GM12878 (cell line): ENCODE measurements around the gene ZBED4. TPM values are rescaled to one million over a fixed set of nuclear protein-coding genes. Genes with fewer than 3 reads are reported as not detected.

ENCODE experiments used
- ATAC-seq: fragments of 200-7000 bp; cut with Tn5 transposase; 3 replicates; pipeline ENCODE4 v1.9.1; 2020; ENCODE audit warnings: mild to moderate bottlenecking, moderate library complexity
- BruUV-seq: library from RNA; stranded (reverse); fragments of 400-500 nt; replicated peaks from 2 replicates; lab custom pipeline; 2021; lab: Mats Ljungman, UMichigan
- CTCF ChIA-PET: fragments of 300-600 bp; sonication (Branson Sonifier 250); formaldehyde crosslinking; extraction: SDS; loops from one replicate; lab custom pipeline; 2021; ENCODE audit warnings: inconsistent platforms; lab: Yijun Ruan, JAX
- POLR2A ChIA-PET: fragments of 350-600 bp; formaldehyde crosslinking; extraction: SDS; loops from one replicate; lab custom pipeline; 2021; ENCODE audit warnings: inconsistent platforms; lab: Charles Lee
- RAD21 ChIA-PET: fragments of 300-600 bp; sonication (Branson Sonifier 250); formaldehyde crosslinking; loops from one replicate; lab custom pipeline; 2023; ENCODE audit warnings: antibody characterized with exemption; ENCODE audit not compliant: unreplicated experiment; lab: Charles Lee
- SMC1A ChIA-PET: fragments of 300-600 bp; sonication (Branson Sonifier 250); formaldehyde crosslinking; loops from one replicate; lab custom pipeline; 2023; ENCODE audit not compliant: unreplicated experiment, uncharacterized antibody; lab: Charles Lee
- DNase-seq: peaks from one replicate; pipeline ENCODE4 v3.0.0-alpha.2; 2011; ENCODE audit warnings: low read depth, low spot score
- FAIRE-seq: peaks from 3 replicates; lab custom pipeline; 2011; peaks lifted over from hg19 to GRCh38; lab: Jason Lieb, UNC
- H2AFZ ChIP-seq: 2 replicates; pipeline ENCODE4 v1.6.0; 2011; ENCODE audit warnings: low read depth, low read length, control low read depth; ENCODE audit not compliant: control insufficient read depth
- H3K27ac ChIP-seq: 2 replicates; pipeline ENCODE4 v1.5.1; 2011; ENCODE audit warnings: control low read depth; ENCODE audit not compliant: control insufficient read depth, insufficient read depth
- H3K27me3 ChIP-seq, 2 experiments: replicated peaks in 1 of 2; 2 replicates each; pipeline versions ENCODE4 v1.6.0 to v1.6.1; 2011; ENCODE audit warnings: low read length in 1 of 2; ENCODE audit not compliant: control insufficient read depth in 2 of 2, insufficient read depth in 2 of 2
- H3K36me3 ChIP-seq, 2 experiments: 2 replicates each; pipeline ENCODE4 v1.5.1; 2011; ENCODE audit warnings: low read length in 1 of 2; ENCODE audit not compliant: control insufficient read depth in 2 of 2, insufficient read depth in 2 of 2
- H3K4me1 ChIP-seq: 2 replicates; pipeline ENCODE4 v1.6.1; 2011; ENCODE audit warnings: mild to moderate bottlenecking, low read length, moderate library complexity, mixed read lengths; ENCODE audit not compliant: control insufficient read depth, insufficient read depth
- H3K4me2 ChIP-seq: 2 replicates; pipeline ENCODE4 v1.6.0; 2011; ENCODE audit warnings: control low read depth; ENCODE audit not compliant: control insufficient read depth, insufficient read depth
- H3K4me3 ChIP-seq: fragments of 200-600 bp; sonication (generic); 2 replicates; pipeline ENCODE4 v1.5.1; 2016
- H3K79me2 ChIP-seq: 2 replicates; pipeline ENCODE4 v1.6.0; 2011; ENCODE audit warnings: low read length; ENCODE audit not compliant: control insufficient read depth, insufficient read depth
- H3K9ac ChIP-seq: 2 replicates; pipeline ENCODE4 v1.8.0; 2011; ENCODE audit warnings: low read length, control low read depth, mixed read lengths; ENCODE audit not compliant: control insufficient read depth, insufficient read depth
- H3K9me3 ChIP-seq: replicated peaks from 3 replicates; pipeline ENCODE4 v1.5.1; 2011; ENCODE audit warnings: mild to moderate bottlenecking, low read length; ENCODE audit not compliant: control insufficient read depth, insufficient read depth
- H4K20me1 ChIP-seq: 2 replicates; pipeline ENCODE4 v1.6.0; 2011; ENCODE audit not compliant: control insufficient read depth, insufficient read depth
- E4F1 ChIP-seq: fragments of 450-650 bp; IDR thresholded peaks from 2 replicates; pipeline ENCODE4 v1.6.1; 2018; ENCODE audit warnings: borderline replicate concordance, mild to moderate bottlenecking; ENCODE audit not compliant: partially characterized antibody
- ELK1 ChIP-seq: IDR thresholded peaks from 2 replicates; pipeline ENCODE4 v1.6.1; 2012; ENCODE audit warnings: low read depth, low read length, improper control_type of control experiment
- FOXK2 ChIP-seq: fragments of 450-650 bp; IDR thresholded peaks from 2 replicates; pipeline ENCODE4 v1.6.1; 2017; ENCODE audit warnings: mild to moderate bottlenecking, moderate library complexity
- IKZF2 ChIP-seq, 2 experiments: fragments of 450-650 bp; IDR thresholded peaks; 2 replicates each; pipeline ENCODE4 v1.6.1; 2017; ENCODE audit warnings: mild to moderate bottlenecking in 2 of 2, moderate library complexity in 2 of 2
- IRF3 ChIP-seq: fragments of 450-650 bp; IDR thresholded peaks from 2 replicates; pipeline ENCODE4 v1.6.1; 2014; ENCODE audit warnings: mild to moderate bottlenecking
- NFIC ChIP-seq: IDR thresholded peaks from 2 replicates; pipeline ENCODE4 v1.6.1; 2012; ENCODE audit warnings: low read depth, mild to moderate bottlenecking, inconsistent platforms, low read length, moderate library complexity
- SMAD5 ChIP-seq: IDR thresholded peaks from 2 replicates; pipeline ENCODE4 v1.6.1; 2016; ENCODE audit warnings: antibody characterized with exemption, low read depth
- SRF ChIP-seq, 2 experiments: IDR thresholded peaks; 2 replicates each; pipeline ENCODE4 v1.6.1; 2011; ENCODE audit warnings: low read depth in 2 of 2, low read length in 2 of 2, mild to moderate bottlenecking in 1 of 2, moderate library complexity in 1 of 2
- SUPT20H ChIP-seq: IDR thresholded peaks from 2 replicates; pipeline ENCODE4 v1.6.1; 2011; ENCODE audit warnings: low read depth, mild to moderate bottlenecking, low read length, moderate library complexity, borderline replicate concordance; ENCODE audit not compliant: control insufficient read depth
- TCF12 ChIP-seq: IDR thresholded peaks from 2 replicates; pipeline ENCODE4 v1.6.1; 2011; ENCODE audit warnings: low read depth, mild to moderate bottlenecking, low read length
- ZBTB4 ChIP-seq: fragments of 450-650 bp; formaldehyde crosslinking; IDR thresholded peaks from 2 replicates; pipeline ENCODE4 v1.4.0; 2022; ENCODE audit warnings: mild to moderate bottlenecking, moderate library complexity
- ZNF24 ChIP-seq: fragments of 450-650 bp; IDR thresholded peaks from 2 replicates; pipeline ENCODE4 v1.6.1; 2017; ENCODE audit warnings: antibody characterized with exemption, mild to moderate bottlenecking
- ZSCAN29 ChIP-seq: fragments of 450-650 bp; IDR thresholded peaks from 2 replicates; pipeline ENCODE4 v1.6.1; 2017; ENCODE audit warnings: mild to moderate bottlenecking, moderate library complexity
- WGBS: methylation state at CpG from one replicate; pipeline ENCODE4 v1.1.6; 2016; ENCODE audit warnings: low lambda C conversion rate; ENCODE audit not compliant: insufficient replicate concordance, insufficient coverage; ENCODE audit errors: missing lambda C conversion rate; 5-methylcytosine and 5-hydroxymethylcytosine counted together
- in situ Hi-C: fragments of 300-500 bp; cut with MboI; formaldehyde crosslinking; loops from 9 replicates; pipeline ENCODE4 v1.14.3; 2018; ENCODE audit warnings: mixed read lengths
- intact Hi-C: fragments of 100-400 bp; cut with micrococcal nuclease; formaldehyde crosslinking; loops from one replicate; pipeline ENCODE4 v1.14.2; 2022; ENCODE audit not compliant: unreplicated experiment
- polyA plus RNA-seq, 11 experiments: library from polyadenylated mRNA; depleted of rRNA in 4 of 11; unstranded in 6 of 11; stranded (reverse) in 5 of 11; fragments of >200 nt; fragmentation: Nextera tagmentation in 4 of 11; fragmentation: Illumina TruSeq in 1 of 11; extraction: Ambion mirVana in 4 of 11; extraction: Trizol in 1 of 11; gene quantifications; 1 replicate in 1 of 11; 2 replicates in 10 of 11; pipeline versions ENCODE4 v1.2.1 to v1.2.3, GENCODE V29; 2011 to 2016; ENCODE audit warnings: inconsistent platforms in 2 of 11, missing spikeins in 2 of 11, low read depth in 1 of 11
- total RNA-seq, 4 experiments: library from RNA; depleted of rRNA in 3 of 4; stranded (reverse); fragments of >200 nt in 3 of 4; fragmentation: Illumina TruSeq in 1 of 4; extraction: Trizol in 1 of 4; gene quantifications; 2 replicates each; pipeline versions ENCODE4 v1.2.1 to v1.2.3, GENCODE V29; 2013 to 2021
- TF ChIP-seq, protein P1 (sequence below): IDR thresholded peaks from 2 replicates; pipeline ENCODE4 v1.6.1; 2011; ENCODE audit warnings: borderline replicate concordance, low read depth, mild to moderate bottlenecking, moderate library complexity, low read length; ENCODE audit not compliant: insufficient read depth, poor library complexity, severe bottlenecking

ZBED4 gene
- total and polyA plus RNA-seq, 10 of the 15 experiments (the other 5 are each of a cell fraction or from before 2014, with no cell fraction given) = 2.3 to 21.6 (median 12.8) TPM

DNA sequence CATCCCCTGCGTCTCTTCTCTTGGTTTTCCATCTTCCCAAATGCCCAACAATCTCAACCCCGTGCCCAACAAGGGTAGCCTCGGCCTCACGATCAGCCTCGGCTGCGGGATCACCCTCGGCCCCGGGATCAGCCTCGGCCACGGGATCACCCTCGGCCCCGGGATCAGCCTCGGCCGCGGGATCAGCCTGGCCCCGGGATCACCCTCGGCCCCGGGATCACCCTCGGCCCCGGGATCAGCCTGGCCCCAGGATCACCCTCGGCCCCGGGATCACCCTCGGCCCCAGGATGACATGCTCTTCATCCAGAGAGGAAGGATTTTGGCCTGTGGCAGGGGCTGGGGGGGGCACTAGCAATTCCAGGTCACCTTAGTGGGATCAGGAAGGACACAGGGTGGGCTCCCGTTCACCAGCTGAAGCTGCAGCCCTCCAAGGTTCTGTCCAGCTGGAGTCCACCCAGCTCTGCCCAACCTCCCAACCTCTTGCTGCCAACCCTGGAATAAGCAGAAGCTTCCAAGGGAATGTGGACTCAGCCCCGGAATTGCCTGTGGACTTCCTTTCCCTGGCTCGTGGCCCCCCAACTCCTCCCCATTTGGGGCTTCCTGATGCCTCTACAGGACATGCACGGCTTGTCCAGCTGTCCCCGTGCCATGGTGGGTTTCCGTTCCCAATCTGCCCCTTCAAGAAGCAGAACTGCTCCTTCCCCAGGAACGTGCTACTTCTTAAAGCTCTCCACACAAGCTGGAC is 58.4 kb downstream of the ZBED4 start:
- H3K79me2 ChIP-seq = peaks cover 6% of the 10 kb centered on the region
- H3K4me1 ChIP-seq = peaks cover 4% of the 10 kb centered on the region
- CTCF ChIA-PET = no interaction called here
- H3K36me3 ChIP-seq = peaks cover 0 to 6% of the 10 kb centered on the region in 2 experiments; a peak in 3 of 4 replicates
- no peak for ATAC-seq
- H3K9me3 ChIP-seq = no peaks in the 10 kb centered on the region
- no peaks in the 10 kb centered on the region for H3K27me3 ChIP-seq
- in situ Hi-C loops = no loop called here
- no peak overlapping the region for H3K9ac ChIP-seq
- no TSS peak for BruUV-seq
- H3K4me3 ChIP-seq = no peak overlapping the region
- RAD21 ChIA-PET = no interaction called here
- no peaks in the 10 kb centered on the region for H4K20me1 ChIP-seq
- no peak for DNase-seq
- SMC1A ChIA-PET = no interaction called here
- H3K4me2 ChIP-seq = no peak overlapping the region
- FAIRE-seq = no peak
- intact Hi-C loops = no loop called here
- H3K27ac ChIP-seq = no peak overlapping the region
- POLR2A ChIA-PET = no interaction called here
- WGBS = 89% methylated on average over 26 of the region's 30 CpGs
- no peak overlapping the region for H2AFZ ChIP-seq
- TF ChIP-seq ZNF24 (no peak), ZBTB4 (CRISPR knock-in tag) (no peak), ZSCAN29 (no peak), IRF3 (no peak), NFIC (no peak), SUPT20H (no peak), FOXK2 (no peak), E4F1 (no peak), SRF (IDR thresholded peaks at IDR 0.05; ENCODE audit: low read depth in 2 of 2, low read length in 2 of 2) (no peak), ELK1 (no peak), IKZF2 (IDR thresholded peaks at IDR 0.05) (no peak), SMAD5 (no peak), TCF12 (no peak)
- TF ChIP-seq, protein P1, sequence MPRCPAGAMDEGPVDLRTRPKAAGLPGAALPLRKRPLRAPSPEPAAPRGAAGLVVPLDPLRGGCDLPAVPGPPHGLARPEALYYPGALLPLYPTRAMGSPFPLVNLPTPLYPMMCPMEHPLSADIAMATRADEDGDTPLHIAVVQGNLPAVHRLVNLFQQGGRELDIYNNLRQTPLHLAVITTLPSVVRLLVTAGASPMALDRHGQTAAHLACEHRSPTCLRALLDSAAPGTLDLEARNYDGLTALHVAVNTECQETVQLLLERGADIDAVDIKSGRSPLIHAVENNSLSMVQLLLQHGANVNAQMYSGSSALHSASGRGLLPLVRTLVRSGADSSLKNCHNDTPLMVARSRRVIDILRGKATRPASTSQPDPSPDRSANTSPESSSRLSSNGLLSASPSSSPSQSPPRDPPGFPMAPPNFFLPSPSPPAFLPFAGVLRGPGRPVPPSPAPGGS = no peak
